ENCODE results near the gene ITPR2. TPM values are rescaled to one million over a fixed set of nuclear protein-coding genes. Genes with fewer than 3 reads are reported as not detected.

The ITPR2 gene
- polyA plus RNA-seq, 1 of the 3 experiments (the other 2 are of a cell fraction): 2.3 TPM

DNA sequence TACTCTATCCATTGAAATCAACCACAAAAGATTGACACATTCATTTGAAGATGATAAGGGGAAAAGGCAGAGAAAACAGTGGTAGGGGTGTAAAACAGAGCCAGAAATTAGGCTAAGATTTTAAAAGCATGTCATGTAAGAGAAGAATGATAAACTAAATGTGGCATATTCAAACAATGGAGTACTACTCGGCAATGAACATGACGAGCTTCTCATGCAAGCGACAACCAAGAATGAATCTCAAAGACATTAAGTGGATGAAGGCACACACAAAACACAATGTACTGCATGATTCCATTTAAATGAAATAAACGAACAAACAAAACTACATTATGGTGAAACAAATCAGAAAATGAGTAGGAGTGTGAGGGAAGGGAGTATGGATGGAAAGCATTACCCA is 134.8 kb downstream of the ITPR2 start:
- Histone ChIP-seq H3K27ac (ENCODE audit: low read depth in 2 of 2, low read length in 1 of 2) (no peak overlapping the region), H2AFZ (ENCODE audit: low read depth) (no peak overlapping the region), H3K79me2 (ENCODE audit: insufficient read depth) (no peaks in the 10 kb centered on the region), H3K9me2 (no peaks in the 10 kb centered on the region), H3K4me3 (ENCODE audit: low read depth in 2 of 2, low read length in 1 of 2) (no peak overlapping the region), H3K27me3 (ENCODE audit: insufficient read depth) (no peaks in the 10 kb centered on the region), H3K9me3 (no peaks in the 10 kb centered on the region), H3K9ac (no peak overlapping the region), H3K4me2 (no peak overlapping the region), H3K36me3 (replicated peaks in 1 of 2; ENCODE audit: control insufficient read depth in 1 of 2, insufficient read depth in 2 of 2, low read length in 1 of 2) (peaks cover 9 to 13% of the 10 kb centered on the region in 2 experiments), H4K20me1 (ENCODE audit: insufficient read depth) (no peaks in the 10 kb centered on the region), H3F3A (replicated peaks; ENCODE audit: insufficient read depth) (no peaks in the 10 kb centered on the region), H3K4me1 (ENCODE audit: control insufficient read depth in 1 of 2, insufficient read depth in 2 of 2, low read depth in 1 of 2, low read length in 1 of 2) (peaks cover 0 to 4% of the 10 kb centered on the region in 2 experiments; a peak in 1 of 4 replicates)
- no peak for DNase-seq
- ChIA-PET CTCF (interaction anchor here (1.5 kb wide), 1 partner anchor 601 kb away, joined by 4 read pairs; no protein-coding TSS in a partner anchor), POLR2A (no interaction called here)
- TF ChIP-seq MEF2A (IDR thresholded peaks at IDR 0.05; ENCODE audit: borderline replicate concordance, low read depth) (no peak), GABPA (IDR thresholded peaks at IDR 0.05; ENCODE audit: low read depth) (no peak), GATA2 (CRISPR knock-in tag; IDR thresholded peaks at IDR 0.05) (no peak), TAF1 (IDR thresholded peaks at IDR 0.05; ENCODE audit: borderline replicate concordance, low read depth, low read length) (no peak), MXI1 (IDR thresholded peaks at IDR 0.05; ENCODE audit: low read depth, low read length) (no peak), YY1 (IDR thresholded peaks at IDR 0.05; ENCODE audit: low read depth) (no peak), TEAD4 (IDR thresholded peaks at IDR 0.05; ENCODE audit: borderline replicate concordance, insufficient read depth) (no peak), CHD2 (IDR thresholded peaks at IDR 0.05; ENCODE audit: low read length, partially characterized antibody) (no peak), NFIC (IDR thresholded peaks at IDR 0.05; ENCODE audit: borderline replicate concordance) (no peak), EZH2phosphoT487 (IDR thresholded peaks at IDR 0.05; ENCODE audit: borderline replicate concordance, low read depth) (no peak), FOSL2 (IDR thresholded peaks at IDR 0.05; ENCODE audit: borderline replicate concordance, low read depth) (no peak)
- TF ChIP-seq, protein P1, sequence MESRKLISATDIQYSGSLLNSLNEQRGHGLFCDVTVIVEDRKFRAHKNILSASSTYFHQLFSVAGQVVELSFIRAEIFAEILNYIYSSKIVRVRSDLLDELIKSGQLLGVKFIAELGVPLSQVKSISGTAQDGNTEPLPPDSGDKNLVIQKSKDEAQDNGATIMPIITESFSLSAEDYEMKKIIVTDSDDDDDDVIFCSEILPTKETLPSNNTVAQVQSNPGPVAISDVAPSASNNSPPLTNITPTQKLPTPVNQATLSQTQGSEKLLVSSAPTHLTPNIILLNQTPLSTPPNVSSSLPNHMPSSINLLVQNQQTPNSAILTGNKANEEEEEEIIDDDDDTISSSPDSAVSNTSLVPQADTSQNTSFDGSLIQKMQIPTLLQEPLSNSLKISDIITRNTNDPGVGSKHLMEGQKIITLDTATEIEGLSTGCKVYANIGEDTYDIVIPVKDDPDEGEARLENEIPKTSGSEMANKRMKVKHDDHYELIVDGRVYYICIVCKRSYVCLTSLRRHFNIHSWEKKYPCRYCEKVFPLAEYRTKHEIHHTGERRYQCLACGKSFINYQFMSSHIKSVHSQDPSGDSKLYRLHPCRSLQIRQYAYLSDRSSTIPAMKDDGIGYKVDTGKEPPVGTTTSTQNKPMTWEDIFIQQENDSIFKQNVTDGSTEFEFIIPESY (IDR thresholded peaks at IDR 0.05; ENCODE audit: borderline replicate concordance, low read depth): no peak
- TF ChIP-seq, protein P2, sequence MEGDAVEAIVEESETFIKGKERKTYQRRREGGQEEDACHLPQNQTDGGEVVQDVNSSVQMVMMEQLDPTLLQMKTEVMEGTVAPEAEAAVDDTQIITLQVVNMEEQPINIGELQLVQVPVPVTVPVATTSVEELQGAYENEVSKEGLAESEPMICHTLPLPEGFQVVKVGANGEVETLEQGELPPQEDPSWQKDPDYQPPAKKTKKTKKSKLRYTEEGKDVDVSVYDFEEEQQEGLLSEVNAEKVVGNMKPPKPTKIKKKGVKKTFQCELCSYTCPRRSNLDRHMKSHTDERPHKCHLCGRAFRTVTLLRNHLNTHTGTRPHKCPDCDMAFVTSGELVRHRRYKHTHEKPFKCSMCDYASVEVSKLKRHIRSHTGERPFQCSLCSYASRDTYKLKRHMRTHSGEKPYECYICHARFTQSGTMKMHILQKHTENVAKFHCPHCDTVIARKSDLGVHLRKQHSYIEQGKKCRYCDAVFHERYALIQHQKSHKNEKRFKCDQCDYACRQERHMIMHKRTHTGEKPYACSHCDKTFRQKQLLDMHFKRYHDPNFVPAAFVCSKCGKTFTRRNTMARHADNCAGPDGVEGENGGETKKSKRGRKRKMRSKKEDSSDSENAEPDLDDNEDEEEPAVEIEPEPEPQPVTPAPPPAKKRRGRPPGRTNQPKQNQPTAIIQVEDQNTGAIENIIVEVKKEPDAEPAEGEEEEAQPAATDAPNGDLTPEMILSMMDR (IDR thresholded peaks at IDR 0.05): no peak
- TF ChIP-seq, protein P3, sequence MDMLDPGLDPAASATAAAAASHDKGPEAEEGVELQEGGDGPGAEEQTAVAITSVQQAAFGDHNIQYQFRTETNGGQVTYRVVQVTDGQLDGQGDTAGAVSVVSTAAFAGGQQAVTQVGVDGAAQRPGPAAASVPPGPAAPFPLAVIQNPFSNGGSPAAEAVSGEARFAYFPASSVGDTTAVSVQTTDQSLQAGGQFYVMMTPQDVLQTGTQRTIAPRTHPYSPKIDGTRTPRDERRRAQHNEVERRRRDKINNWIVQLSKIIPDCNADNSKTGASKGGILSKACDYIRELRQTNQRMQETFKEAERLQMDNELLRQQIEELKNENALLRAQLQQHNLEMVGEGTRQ (IDR thresholded peaks at IDR 0.05; ENCODE audit: borderline replicate concordance, low read depth, low read length): no peak
- TF ChIP-seq, protein P4, sequence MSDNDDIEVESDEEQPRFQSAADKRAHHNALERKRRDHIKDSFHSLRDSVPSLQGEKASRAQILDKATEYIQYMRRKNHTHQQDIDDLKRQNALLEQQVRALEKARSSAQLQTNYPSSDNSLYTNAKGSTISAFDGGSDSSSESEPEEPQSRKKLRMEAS (IDR thresholded peaks at IDR 0.05; ENCODE audit: low read depth): no peak
- 97% methylated on average over 4 of the region's 4 CpGs for whole genome bisulfite sequencing (ENCODE audit: low lambda C conversion rate)
